GM12878 (cell line): ENCODE data around the gene NFS1. TPM values are rescaled to one million over a fixed set of nuclear protein-coding genes. Genes with fewer than 3 reads are reported as not detected.

Source experiments
- ASH2L ChIP-seq: fragments of 300-600, 200-600 bp; sonication (generic); IDR thresholded peaks from 2 replicates; pipeline ENCODE4 v1.6.1; 2017; ENCODE audit warnings: low read depth, mild to moderate bottlenecking, borderline replicate concordance
- BACH1 ChIP-seq: fragments of 450-650 bp; IDR thresholded peaks from 2 replicates; pipeline ENCODE4 v1.6.1; 2017; ENCODE audit warnings: mild to moderate bottlenecking, borderline replicate concordance
- CEBPB ChIP-seq, 2 experiments: fragments of 150-350 bp in 1 of 2; IDR thresholded peaks; 2 replicates each; pipeline ENCODE4 v1.6.1; 2012 to 2014; ENCODE audit warnings: low read depth in 2 of 2, low read length in 2 of 2, borderline replicate concordance in 1 of 2, inconsistent platforms in 1 of 2
- EZH2 ChIP-seq: IDR thresholded peaks from 2 replicates; pipeline ENCODE4 v1.6.1; 2012; ENCODE audit warnings: low read depth, mild to moderate bottlenecking, control low read depth, inconsistent platforms, low read length, borderline replicate concordance; ENCODE audit not compliant: control insufficient read depth
- MEF2A ChIP-seq: IDR thresholded peaks from 2 replicates; pipeline ENCODE4 v1.6.1; 2011; ENCODE audit warnings: low read depth, mild to moderate bottlenecking, low read length, moderate library complexity; ENCODE audit not compliant: insufficient read depth
- MXI1 ChIP-seq: fragments of 150-350 bp; IDR thresholded peaks from 2 replicates; pipeline ENCODE4 v1.6.1; 2011; ENCODE audit warnings: low read depth, mild to moderate bottlenecking, inconsistent platforms, low read length, improper control_type of control experiment
- MYC ChIP-seq: IDR thresholded peaks from 2 replicates; pipeline ENCODE4 v1.6.1; 2011; ENCODE audit warnings: mild to moderate bottlenecking, low read length, moderate library complexity, inconsistent platforms; ENCODE audit not compliant: insufficient read depth, insufficient replicate concordance, insufficient read length, severe bottlenecking
- PAX8 ChIP-seq: fragments of 450-650 bp; IDR thresholded peaks from 2 replicates; pipeline ENCODE4 v1.6.1; 2017; ENCODE audit warnings: mild to moderate bottlenecking, moderate library complexity
- RB1 ChIP-seq: fragments of 450-650 bp; formaldehyde crosslinking; IDR thresholded peaks from 2 replicates; pipeline ENCODE4 v1.6.1; 2017; ENCODE audit warnings: mild to moderate bottlenecking, borderline replicate concordance
- SIX5 ChIP-seq: IDR thresholded peaks from 2 replicates; pipeline ENCODE4 v1.6.1; 2011; ENCODE audit warnings: mild to moderate bottlenecking, low read depth, low read length, moderate library complexity; ENCODE audit not compliant: severe bottlenecking
- SMARCA5 ChIP-seq: fragments of 450-650 bp; IDR thresholded peaks from 2 replicates; pipeline ENCODE4 v1.6.1; 2017; ENCODE audit warnings: mild to moderate bottlenecking
- ZNF207 ChIP-seq: fragments of 450-650 bp; IDR thresholded peaks from 2 replicates; pipeline ENCODE4 v1.6.1; 2014; ENCODE audit warnings: antibody characterized with exemption, mild to moderate bottlenecking, borderline replicate concordance
- ZNF24 ChIP-seq: fragments of 450-650 bp; IDR thresholded peaks from 2 replicates; pipeline ENCODE4 v1.6.1; 2017; ENCODE audit warnings: antibody characterized with exemption, mild to moderate bottlenecking
- ZNF384 ChIP-seq: IDR thresholded peaks from 2 replicates; pipeline ENCODE4 v1.6.1; 2012; ENCODE audit warnings: low read depth, mild to moderate bottlenecking, low read length, improper control_type of control experiment, borderline replicate concordance
- polyA plus RNA-seq, 11 experiments: library from polyadenylated mRNA; depleted of rRNA in 4 of 11; unstranded in 6 of 11; stranded (reverse) in 5 of 11; fragments of >200 nt; fragmentation: Nextera tagmentation in 4 of 11; fragmentation: Illumina TruSeq in 1 of 11; extraction: Ambion mirVana in 4 of 11; extraction: Trizol in 1 of 11; gene quantifications; 1 replicate in 1 of 11; 2 replicates in 10 of 11; pipeline versions ENCODE4 v1.2.1 to v1.2.3, GENCODE V29; 2011 to 2016; ENCODE audit warnings: inconsistent platforms in 2 of 11, missing spikeins in 2 of 11, low read depth in 1 of 11
- total RNA-seq, 4 experiments: library from RNA; depleted of rRNA in 3 of 4; stranded (reverse); fragments of >200 nt in 3 of 4; fragmentation: Illumina TruSeq in 1 of 4; extraction: Trizol in 1 of 4; gene quantifications; 2 replicates each; pipeline versions ENCODE4 v1.2.1 to v1.2.3, GENCODE V29; 2013 to 2021
- TF ChIP-seq, protein P1 (sequence below): fragments of 450-650 bp; IDR thresholded peaks from 2 replicates; pipeline ENCODE4 v1.6.1; 2017; ENCODE audit warnings: antibody characterized with exemption, mild to moderate bottlenecking, moderate library complexity
- TF ChIP-seq, protein P2 (sequence below): IDR thresholded peaks from 2 replicates; pipeline ENCODE4 v1.6.1; 2011; ENCODE audit warnings: low read depth, mild to moderate bottlenecking, low read length, moderate library complexity, borderline replicate concordance; ENCODE audit errors: extremely low read depth
- TF ChIP-seq, protein P3 (sequence below): IDR thresholded peaks from 2 replicates; pipeline ENCODE4 v1.6.1; 2012; ENCODE audit warnings: low read depth, low read length, improper control_type of control experiment
- TF ChIP-seq, protein P4 (sequence below): fragments of 450-650 bp; formaldehyde crosslinking; IDR thresholded peaks from 2 replicates; pipeline ENCODE4 v1.5.0; 2022; ENCODE audit warnings: mild to moderate bottlenecking, missing genetic modification characterization

NFS1 gene
- total and polyA plus RNA-seq, 10 of the 15 experiments (the other 5 are each of a cell fraction or from before 2014, with no cell fraction given) = 9.2 to 74.1 (median 38.6) TPM

DNA sequence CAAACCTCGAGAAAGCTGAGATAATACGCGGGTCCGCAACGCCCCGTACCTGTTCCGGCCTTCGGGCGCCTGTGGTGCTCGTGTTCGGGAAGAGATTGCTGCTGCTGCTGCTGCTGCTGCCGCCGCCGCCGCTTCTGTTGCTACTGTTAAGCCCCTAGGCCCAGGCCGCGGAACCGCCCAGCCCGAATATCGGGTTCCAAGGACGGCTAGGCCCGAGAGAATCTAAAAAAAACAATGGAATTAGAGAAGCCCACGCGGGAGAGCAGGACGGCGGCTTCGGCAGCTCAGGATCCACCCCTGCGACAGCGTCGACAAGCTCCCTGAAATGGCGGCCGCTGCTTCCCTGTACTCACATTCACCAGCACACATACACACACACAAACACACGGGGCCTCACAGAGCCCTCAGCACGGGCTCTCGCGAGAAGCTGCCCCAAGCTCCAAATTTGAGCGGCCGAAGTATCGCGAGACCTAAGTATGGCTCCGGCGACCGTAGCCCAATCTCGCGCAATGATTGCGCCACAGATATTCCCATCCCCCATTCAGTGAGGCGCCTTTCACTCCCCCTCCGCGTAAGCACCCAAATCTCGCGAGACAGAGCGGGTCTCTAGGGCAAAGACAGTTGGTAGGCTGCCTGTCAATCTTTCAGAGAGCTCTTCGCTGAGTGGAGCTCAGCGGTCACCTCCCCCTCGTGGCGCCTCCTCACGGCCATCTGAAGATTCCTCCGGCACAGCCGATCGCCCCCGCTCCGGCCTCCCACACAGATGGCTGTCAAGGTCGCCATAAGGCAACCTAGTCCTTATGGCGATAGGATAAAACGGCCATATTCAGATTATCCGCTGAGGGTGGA, 43.0 kb upstream of the NFS1 start, which contains the start of gene RBM39 (continued):
- TF ChIP-seq, protein P1, sequence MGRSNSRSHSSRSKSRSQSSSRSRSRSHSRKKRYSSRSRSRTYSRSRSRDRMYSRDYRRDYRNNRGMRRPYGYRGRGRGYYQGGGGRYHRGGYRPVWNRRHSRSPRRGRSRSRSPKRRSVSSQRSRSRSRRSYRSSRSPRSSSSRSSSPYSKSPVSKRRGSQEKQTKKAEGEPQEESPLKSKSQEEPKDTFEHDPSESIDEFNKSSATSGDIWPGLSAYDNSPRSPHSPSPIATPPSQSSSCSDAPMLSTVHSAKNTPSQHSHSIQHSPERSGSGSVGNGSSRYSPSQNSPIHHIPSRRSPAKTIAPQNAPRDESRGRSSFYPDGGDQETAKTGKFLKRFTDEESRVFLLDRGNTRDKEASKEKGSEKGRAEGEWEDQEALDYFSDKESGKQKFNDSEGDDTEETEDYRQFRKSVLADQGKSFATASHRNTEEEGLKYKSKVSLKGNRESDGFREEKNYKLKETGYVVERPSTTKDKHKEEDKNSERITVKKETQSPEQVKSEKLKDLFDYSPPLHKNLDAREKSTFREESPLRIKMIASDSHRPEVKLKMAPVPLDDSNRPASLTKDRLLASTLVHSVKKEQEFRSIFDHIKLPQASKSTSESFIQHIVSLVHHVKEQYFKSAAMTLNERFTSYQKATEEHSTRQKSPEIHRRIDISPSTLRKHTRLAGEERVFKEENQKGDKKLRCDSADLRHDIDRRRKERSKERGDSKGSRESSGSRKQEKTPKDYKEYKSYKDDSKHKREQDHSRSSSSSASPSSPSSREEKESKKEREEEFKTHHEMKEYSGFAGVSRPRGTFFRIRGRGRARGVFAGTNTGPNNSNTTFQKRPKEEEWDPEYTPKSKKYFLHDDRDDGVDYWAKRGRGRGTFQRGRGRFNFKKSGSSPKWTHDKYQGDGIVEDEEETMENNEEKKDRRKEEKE = no peak
- no peak for TF ChIP-seq ZNF24
- TF ChIP-seq BACH1 = peak; percentile 57; the same call in 1 of the 2 replicates
- TF ChIP-seq MXI1 = peak; percentile 95; the same call in 1 of the 2 replicates
- 0 out of 2 replicates have a peak, but pooled peaks have one; percentile 11 for TF ChIP-seq MEF2A
- TF ChIP-seq CEBPB (IDR thresholded peaks at IDR 0.05; ENCODE audit: borderline replicate concordance in 1 of 2, low read depth in 2 of 2, low read length in 2 of 2) = peak in 1 of 2 experiments; percentile 99; a peak in 2 of 4 replicates
- peak; percentile 95 for TF ChIP-seq PAX8
- TF ChIP-seq SIX5 = peak; percentile 45
- TF ChIP-seq, protein P2, sequence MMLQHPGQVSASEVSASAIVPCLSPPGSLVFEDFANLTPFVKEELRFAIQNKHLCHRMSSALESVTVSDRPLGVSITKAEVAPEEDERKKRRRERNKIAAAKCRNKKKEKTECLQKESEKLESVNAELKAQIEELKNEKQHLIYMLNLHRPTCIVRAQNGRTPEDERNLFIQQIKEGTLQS = no peak
- peak; percentile 82 for TF ChIP-seq MYC
- TF ChIP-seq ZNF384 = no peak
- no peak for TF ChIP-seq EZH2
- 0 out of 2 replicates have a peak, but pooled peaks have one; percentile 40 for TF ChIP-seq RB1
- TF ChIP-seq, protein P3, sequence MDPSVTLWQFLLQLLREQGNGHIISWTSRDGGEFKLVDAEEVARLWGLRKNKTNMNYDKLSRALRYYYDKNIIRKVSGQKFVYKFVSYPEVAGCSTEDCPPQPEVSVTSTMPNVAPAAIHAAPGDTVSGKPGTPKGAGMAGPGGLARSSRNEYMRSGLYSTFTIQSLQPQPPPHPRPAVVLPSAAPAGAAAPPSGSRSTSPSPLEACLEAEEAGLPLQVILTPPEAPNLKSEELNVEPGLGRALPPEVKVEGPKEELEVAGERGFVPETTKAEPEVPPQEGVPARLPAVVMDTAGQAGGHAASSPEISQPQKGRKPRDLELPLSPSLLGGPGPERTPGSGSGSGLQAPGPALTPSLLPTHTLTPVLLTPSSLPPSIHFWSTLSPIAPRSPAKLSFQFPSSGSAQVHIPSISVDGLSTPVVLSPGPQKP = no peak; the same call in 1 of the 2 replicates
- no peak; the same call in 1 of the 2 replicates for TF ChIP-seq SMARCA5
- TF ChIP-seq, protein P4, sequence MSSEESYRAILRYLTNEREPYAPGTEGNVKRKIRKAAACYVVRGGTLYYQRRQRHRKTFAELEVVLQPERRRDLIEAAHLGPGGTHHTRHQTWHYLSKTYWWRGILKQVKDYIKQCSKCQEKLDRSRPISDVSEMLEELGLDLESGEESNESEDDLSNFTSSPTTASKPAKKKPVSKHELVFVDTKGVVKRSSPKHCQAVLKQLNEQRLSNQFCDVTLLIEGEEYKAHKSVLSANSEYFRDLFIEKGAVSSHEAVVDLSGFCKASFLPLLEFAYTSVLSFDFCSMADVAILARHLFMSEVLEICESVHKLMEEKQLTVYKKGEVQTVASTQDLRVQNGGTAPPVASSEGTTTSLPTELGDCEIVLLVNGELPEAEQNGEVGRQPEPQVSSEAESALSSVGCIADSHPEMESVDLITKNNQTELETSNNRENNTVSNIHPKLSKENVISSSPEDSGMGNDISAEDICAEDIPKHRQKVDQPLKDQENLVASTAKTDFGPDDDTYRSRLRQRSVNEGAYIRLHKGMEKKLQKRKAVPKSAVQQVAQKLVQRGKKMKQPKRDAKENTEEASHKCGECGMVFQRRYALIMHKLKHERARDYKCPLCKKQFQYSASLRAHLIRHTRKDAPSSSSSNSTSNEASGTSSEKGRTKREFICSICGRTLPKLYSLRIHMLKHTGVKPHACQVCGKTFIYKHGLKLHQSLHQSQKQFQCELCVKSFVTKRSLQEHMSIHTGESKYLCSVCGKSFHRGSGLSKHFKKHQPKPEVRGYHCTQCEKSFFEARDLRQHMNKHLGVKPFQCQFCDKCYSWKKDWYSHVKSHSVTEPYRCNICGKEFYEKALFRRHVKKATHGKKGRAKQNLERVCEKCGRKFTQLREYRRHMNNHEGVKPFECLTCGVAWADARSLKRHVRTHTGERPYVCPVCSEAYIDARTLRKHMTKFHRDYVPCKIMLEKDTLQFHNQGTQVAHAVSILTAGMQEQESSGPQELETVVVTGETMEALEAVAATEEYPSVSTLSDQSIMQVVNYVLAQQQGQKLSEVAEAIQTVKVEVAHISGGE (CRISPR knock-in tag) = no peak
- no peak for TF ChIP-seq ASH2L
- TF ChIP-seq ZNF207 = peak; percentile 95
